ENCODE data around the gene SORD.

Gene SORD

DNA sequence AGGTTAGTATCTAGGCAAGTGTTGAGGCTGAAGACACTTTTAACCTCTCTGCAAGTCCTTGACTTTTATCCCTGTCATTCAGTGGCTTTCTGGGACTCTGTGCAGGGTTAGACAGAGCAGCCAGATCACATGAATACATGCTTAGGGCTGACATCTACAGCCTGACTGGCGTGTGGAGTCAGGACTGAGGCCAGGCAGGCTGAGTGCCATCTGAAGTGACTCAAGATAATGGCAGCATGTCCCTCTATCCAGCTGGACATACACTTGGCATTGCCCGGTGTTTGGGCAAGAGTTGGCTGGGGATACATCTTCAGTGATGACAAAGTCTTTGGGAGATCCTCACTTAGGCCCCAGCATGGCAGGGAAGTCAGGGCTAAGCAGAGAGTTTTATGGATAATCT is 68.6 kb downstream of the SORD start:
- Histone ChIP-seq H4K8ac (ENCODE audit: low read length) (no peak overlapping the region), H3K79me1 (replicated peaks; ENCODE audit: low read length, poor library complexity, severe bottlenecking) (no peaks in the 10 kb centered on the region), H3K4me3 (ENCODE audit: insufficient read depth in 1 of 2, low read depth in 1 of 2, low read length in 2 of 2) (no peak overlapping the region), H3K18ac (ENCODE audit: low read depth in 1 of 2, low read length in 2 of 2) (no peak overlapping the region), H4K91ac (ENCODE audit: low read length) (no peak overlapping the region), H3K14ac (ENCODE audit: low read length in 2 of 2) (no peak overlapping the region), H3K4me2 (ENCODE audit: low read length, poor library complexity, severe bottlenecking) (no peak overlapping the region), H3K23ac (ENCODE audit: low read length in 2 of 2) (no peak overlapping the region), H3K27me3 (ENCODE audit: control insufficient read depth in 1 of 2, insufficient read depth in 1 of 2, low read length in 2 of 2) (peaks cover 41 to 67% of the 10 kb centered on the region in 2 experiments), H2AFZ (ENCODE audit: low read depth, low read length) (no peak overlapping the region), H3K9ac (ENCODE audit: low read length) (no peak overlapping the region), H3K4ac (ENCODE audit: low read depth in 1 of 2, low read length in 2 of 2) (no peak overlapping the region), H3K4me1 (ENCODE audit: control insufficient read depth, insufficient read depth, low read depth, low read length) (no peaks in the 10 kb centered on the region), H2BK12ac (ENCODE audit: low read length in 2 of 2) (no peak overlapping the region), H3K27ac (ENCODE audit: low read length, poor library complexity, severe bottlenecking) (no peak overlapping the region), H2BK5ac (ENCODE audit: low read depth, low read length, poor library complexity, severe bottlenecking) (no peak overlapping the region), H2BK15ac (ENCODE audit: low read depth, poor library complexity, severe bottlenecking) (no peak overlapping the region), H3K36me3 (ENCODE audit: control insufficient read depth in 1 of 2, insufficient read depth in 2 of 2, low read depth in 1 of 2, low read length in 2 of 2) (no peaks in the 10 kb centered on the region), H3K9me3 (ENCODE audit: control insufficient read depth, low read length) (no peaks in the 10 kb centered on the region), H2BK120ac (ENCODE audit: low read depth, low read length) (no peak overlapping the region), H2AK5ac (ENCODE audit: low read length, severe bottlenecking) (no peak overlapping the region)
- no peak for DNase-seq
- 92% methylated on average over 2 of the region's 2 CpGs for WGBS

DNA sequence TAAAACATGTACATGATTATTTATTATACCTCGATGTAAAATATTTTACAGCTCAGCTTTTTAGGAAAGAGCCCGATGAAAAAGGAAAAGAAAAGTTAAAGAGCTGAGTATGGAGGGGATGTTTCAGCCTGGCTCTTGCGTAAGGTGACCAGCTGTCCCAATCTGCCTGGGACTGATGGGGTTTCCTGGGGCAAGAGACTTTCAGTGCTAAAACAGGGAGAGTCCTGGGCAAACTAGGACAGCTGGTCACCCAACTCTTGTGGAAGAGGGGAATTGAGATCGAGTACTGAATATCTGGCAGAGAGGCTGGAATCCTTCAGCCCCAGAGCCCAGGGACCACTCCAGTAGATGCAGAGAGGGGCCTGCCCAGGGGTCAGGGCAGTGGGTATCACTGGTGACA is 70.0 kb downstream of the SORD start:
- Histone ChIP-seq H3K4me3 (ENCODE audit: insufficient read depth in 1 of 2, low read depth in 1 of 2, low read length in 2 of 2) (no peak overlapping the region), H3K18ac (ENCODE audit: low read depth in 1 of 2, low read length in 2 of 2) (no peak overlapping the region), H3K14ac (ENCODE audit: low read length in 2 of 2) (no peak overlapping the region), H2BK120ac (ENCODE audit: low read depth, low read length) (no peak overlapping the region), H2BK12ac (ENCODE audit: low read length in 2 of 2) (no peak overlapping the region), H2BK5ac (ENCODE audit: low read depth, low read length, poor library complexity, severe bottlenecking) (no peak overlapping the region), H2AK5ac (ENCODE audit: low read length, severe bottlenecking) (no peak overlapping the region), H3K36me3 (ENCODE audit: control insufficient read depth in 1 of 2, insufficient read depth in 2 of 2, low read depth in 1 of 2, low read length in 2 of 2) (no peaks in the 10 kb centered on the region), H3K4ac (ENCODE audit: low read depth in 1 of 2, low read length in 2 of 2) (no peak overlapping the region), H3K79me1 (replicated peaks; ENCODE audit: low read length, poor library complexity, severe bottlenecking) (no peaks in the 10 kb centered on the region), H3K27ac (ENCODE audit: low read length, poor library complexity, severe bottlenecking) (no peak overlapping the region), H3K9me3 (ENCODE audit: control insufficient read depth, low read length) (no peaks in the 10 kb centered on the region), H3K23ac (ENCODE audit: low read length in 2 of 2) (no peak overlapping the region), H3K9ac (ENCODE audit: low read length) (no peak overlapping the region), H3K4me2 (ENCODE audit: low read length, poor library complexity, severe bottlenecking) (no peak overlapping the region), H3K27me3 (ENCODE audit: control insufficient read depth in 1 of 2, insufficient read depth in 1 of 2, low read length in 2 of 2) (peaks cover 39 to 75% of the 10 kb centered on the region in 2 experiments), H2BK15ac (ENCODE audit: low read depth, poor library complexity, severe bottlenecking) (no peak overlapping the region), H4K91ac (ENCODE audit: low read length) (no peak overlapping the region), H2AFZ (ENCODE audit: low read depth, low read length) (no peak overlapping the region), H3K4me1 (ENCODE audit: control insufficient read depth, insufficient read depth, low read depth, low read length) (no peaks in the 10 kb centered on the region), H4K8ac (ENCODE audit: low read length) (no peak overlapping the region)
- no peak for DNase-seq
- WGBS: 89% methylated on average over 4 of the region's 4 CpGs

DNA sequence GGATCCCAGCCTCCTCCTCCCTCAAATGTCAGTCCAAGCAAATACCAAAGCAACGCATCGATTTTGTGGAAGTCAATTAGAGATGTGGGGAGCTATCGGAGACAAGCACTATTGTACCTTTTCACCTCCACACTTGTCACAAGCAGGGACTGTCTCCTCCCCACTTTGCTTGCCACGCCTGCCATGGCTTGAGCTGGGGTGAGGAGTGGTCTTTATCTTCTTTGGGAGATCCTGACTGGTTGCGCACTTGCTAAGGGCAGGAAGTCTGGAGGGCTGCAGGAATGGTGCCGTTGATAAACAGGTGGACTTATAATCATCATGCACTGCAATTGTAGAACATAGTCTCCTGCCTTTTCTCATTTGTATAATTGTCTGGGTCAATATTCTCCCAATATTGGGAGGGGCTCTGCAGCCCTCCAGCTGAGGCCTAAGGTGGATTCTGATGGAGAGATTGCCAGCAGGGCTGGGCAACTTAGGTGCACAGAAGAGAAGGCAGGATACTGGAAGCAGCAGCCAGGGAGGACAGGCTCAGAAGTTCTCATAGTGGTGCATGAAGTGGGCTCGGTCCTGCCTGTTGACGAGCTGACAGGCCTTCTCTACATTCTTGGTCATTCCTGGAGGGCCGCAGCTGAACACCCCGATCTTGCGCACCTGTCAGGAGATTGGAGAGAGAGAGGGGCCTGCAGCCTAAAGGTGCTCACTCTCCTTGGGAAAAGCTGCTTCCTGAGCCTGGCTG is 70.8 kb downstream of the SORD start:
- H3K18ac ChIP-seq (ENCODE audit: low read depth in 1 of 2, low read length in 2 of 2): no peak overlapping the region
- no peak overlapping the region for H3K4ac ChIP-seq (ENCODE audit: low read depth in 1 of 2, low read length in 2 of 2)
- H3K79me1 ChIP-seq (replicated peaks; ENCODE audit: low read length, poor library complexity, severe bottlenecking): no peaks in the 10 kb centered on the region
- H3K4me1 ChIP-seq (ENCODE audit: control insufficient read depth, insufficient read depth, low read depth, low read length): no peaks in the 10 kb centered on the region
- H4K8ac ChIP-seq (ENCODE audit: low read length): no peak overlapping the region
- 67% methylated on average over 6 of the region's 11 CpGs for WGBS
- H2BK12ac ChIP-seq (ENCODE audit: low read length in 2 of 2): no peak overlapping the region
- peak overlapping the region; percentile 2 for H2BK15ac ChIP-seq (ENCODE audit: low read depth, poor library complexity, severe bottlenecking)
- no peak for DNase-seq
- no peak overlapping the region for H3K27ac ChIP-seq (ENCODE audit: low read length, poor library complexity, severe bottlenecking)
- H2AK5ac ChIP-seq (ENCODE audit: low read length, severe bottlenecking): no peak overlapping the region
- no peak overlapping the region for H3K4me3 ChIP-seq (ENCODE audit: insufficient read depth in 1 of 2, low read depth in 1 of 2, low read length in 2 of 2)
- H3K14ac ChIP-seq (ENCODE audit: low read length in 2 of 2): no peak overlapping the region
- H3K36me3 ChIP-seq (ENCODE audit: control insufficient read depth in 1 of 2, insufficient read depth in 2 of 2, low read depth in 1 of 2, low read length in 2 of 2): no peaks in the 10 kb centered on the region
- H3K23ac ChIP-seq (ENCODE audit: low read length in 2 of 2): no peak overlapping the region
- H3K9me3 ChIP-seq (ENCODE audit: control insufficient read depth, low read length): no peaks in the 10 kb centered on the region
- no peak overlapping the region for H4K91ac ChIP-seq (ENCODE audit: low read length)
- no peak overlapping the region for H3K9ac ChIP-seq (ENCODE audit: low read length)
- no peak overlapping the region for H2BK5ac ChIP-seq (ENCODE audit: low read depth, low read length, poor library complexity, severe bottlenecking)
- H3K27me3 ChIP-seq (ENCODE audit: control insufficient read depth in 1 of 2, insufficient read depth in 1 of 2, low read length in 2 of 2): peaks cover 43 to 76% of the 10 kb centered on the region in 2 experiments
- no peak overlapping the region for H2BK120ac ChIP-seq (ENCODE audit: low read depth, low read length)
- H2AFZ ChIP-seq (ENCODE audit: low read depth, low read length): no peak overlapping the region
- no peak overlapping the region for H3K4me2 ChIP-seq (ENCODE audit: low read length, poor library complexity, severe bottlenecking)

DNA sequence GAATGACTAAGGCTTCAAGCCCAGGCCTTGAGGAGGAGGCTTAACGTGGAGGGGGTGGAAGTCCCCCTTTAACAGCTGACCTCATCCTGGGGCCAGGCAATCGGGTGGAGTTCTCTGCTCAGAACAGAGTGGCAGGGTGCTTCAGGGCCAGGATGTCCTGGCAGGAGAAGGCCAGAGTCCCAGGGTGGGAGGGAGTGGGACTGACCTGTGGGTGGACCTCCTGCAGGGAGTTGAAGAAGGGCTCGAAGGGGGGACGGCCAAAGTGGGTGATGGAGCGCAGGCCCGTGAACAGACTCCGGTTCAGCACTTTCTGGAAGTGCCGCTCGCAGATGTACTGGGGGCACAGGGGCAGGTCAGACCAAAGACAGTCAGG is 71.3 kb downstream of the SORD start:
- no peaks in the 10 kb centered on the region for H3K9me3 ChIP-seq (ENCODE audit: control insufficient read depth, low read length)
- H3K4me2 ChIP-seq (ENCODE audit: low read length, poor library complexity, severe bottlenecking): no peak overlapping the region
- H3K36me3 ChIP-seq (ENCODE audit: control insufficient read depth in 1 of 2, insufficient read depth in 2 of 2, low read depth in 1 of 2, low read length in 2 of 2): no peaks in the 10 kb centered on the region
- H2AK5ac ChIP-seq (ENCODE audit: low read length, severe bottlenecking): no peak overlapping the region
- no peak overlapping the region for H4K91ac ChIP-seq (ENCODE audit: low read length)
- no peak overlapping the region for H3K9ac ChIP-seq (ENCODE audit: low read length)
- no peak overlapping the region for H2BK15ac ChIP-seq (ENCODE audit: low read depth, poor library complexity, severe bottlenecking)
- peaks cover 45 to 74% of the 10 kb centered on the region in 2 experiments for H3K27me3 ChIP-seq (ENCODE audit: control insufficient read depth in 1 of 2, insufficient read depth in 1 of 2, low read length in 2 of 2)
- H4K8ac ChIP-seq (ENCODE audit: low read length): no peak overlapping the region
- no peaks in the 10 kb centered on the region for H3K79me1 ChIP-seq (replicated peaks; ENCODE audit: low read length, poor library complexity, severe bottlenecking)
- H2BK120ac ChIP-seq (ENCODE audit: low read depth, low read length): no peak overlapping the region
- no peak overlapping the region for H3K18ac ChIP-seq (ENCODE audit: low read depth in 1 of 2, low read length in 2 of 2)
- H3K4me3 ChIP-seq (ENCODE audit: insufficient read depth in 1 of 2, low read depth in 1 of 2, low read length in 2 of 2): no peak overlapping the region
- WGBS: 80% methylated on average over 9 of the region's 9 CpGs
- H3K4me1 ChIP-seq (ENCODE audit: control insufficient read depth, insufficient read depth, low read depth, low read length): no peaks in the 10 kb centered on the region
- H3K23ac ChIP-seq (ENCODE audit: low read length in 2 of 2): no peak overlapping the region
- no peak overlapping the region for H3K4ac ChIP-seq (ENCODE audit: low read depth in 1 of 2, low read length in 2 of 2)
- no peak for DNase-seq
- H2BK12ac ChIP-seq (ENCODE audit: low read length in 2 of 2): no peak overlapping the region
- no peak overlapping the region for H2BK5ac ChIP-seq (ENCODE audit: low read depth, low read length, poor library complexity, severe bottlenecking)
- no peak overlapping the region for H3K27ac ChIP-seq (ENCODE audit: low read length, poor library complexity, severe bottlenecking)
- no peak overlapping the region for H2AFZ ChIP-seq (ENCODE audit: low read depth, low read length)
- no peak overlapping the region for H3K14ac ChIP-seq (ENCODE audit: low read length in 2 of 2)
